Loucy (cell line): ENCODE results near the gene PXT1.

Experiments used
- H2AFZ ChIP-seq: fragments of 200-600 bp; sonication (generic); 2 replicates; pipeline ENCODE4 v1.6.0; 2016; ENCODE audit warnings: antibody characterized with exemption, mild to moderate bottlenecking, low read length, moderate library complexity
- H3F3A ChIP-seq: fragments of 200-600 bp; 2 replicates; pipeline ENCODE4 v1.6.0; 2016; ENCODE audit warnings: antibody characterized with exemption, low read depth, mild to moderate bottlenecking
- H3K27me3 ChIP-seq: fragments of 200-600 bp; sonication (generic); 2 replicates; pipeline ENCODE4 v1.6.1; 2014; ENCODE audit warnings: low read length, mild to moderate bottlenecking; ENCODE audit not compliant: insufficient read depth, poor library complexity, severe bottlenecking
- H3K36me3 ChIP-seq: fragments of 200-600 bp; sonication (generic); 2 replicates; pipeline ENCODE4 v1.6.1; 2016; ENCODE audit warnings: low read length; ENCODE audit not compliant: insufficient read depth
- H3K4me1 ChIP-seq: fragments of 200-600 bp; sonication (generic); 2 replicates; pipeline ENCODE4 v1.5.1; 2014; ENCODE audit warnings: low read length, mild to moderate bottlenecking; ENCODE audit not compliant: insufficient read depth, poor library complexity, severe bottlenecking
- H3K4me2 ChIP-seq: fragments of 200-600 bp; sonication (generic); 2 replicates; pipeline ENCODE4 v1.6.0; 2014; ENCODE audit warnings: antibody characterized with exemption, low read length, low read depth, mild to moderate bottlenecking; ENCODE audit not compliant: poor library complexity, severe bottlenecking
- H3K4me3 ChIP-seq: fragments of 200-600 bp; sonication (generic); 2 replicates; pipeline ENCODE4 v1.5.1; 2014; ENCODE audit warnings: low read length, mild to moderate bottlenecking, mixed read lengths; ENCODE audit not compliant: poor library complexity, severe bottlenecking
- H3K79me2 ChIP-seq: fragments of 200-600 bp; sonication (generic); 2 replicates; pipeline ENCODE4 v1.6.1; 2014; ENCODE audit warnings: low read length; ENCODE audit not compliant: insufficient read depth
- H3K9ac ChIP-seq: fragments of 200-600 bp; sonication (generic); 2 replicates; pipeline ENCODE4 v1.6.0; 2014; ENCODE audit warnings: mild to moderate bottlenecking, low read depth, low read length, moderate library complexity; ENCODE audit not compliant: poor library complexity, severe bottlenecking
- H3K9me2 ChIP-seq: fragments of 200-600 bp; sonication (generic); replicated peaks from 2 replicates; pipeline ENCODE4 v1.6.1; 2016; ENCODE audit warnings: low read depth, low read length, mixed read lengths
- H3K9me3 ChIP-seq: fragments of 200-600 bp; sonication (generic); 2 replicates; pipeline ENCODE4 v1.6.1; 2014; ENCODE audit warnings: mild to moderate bottlenecking, antibody characterized with exemption, low read length, low read depth; ENCODE audit not compliant: insufficient read depth
- H4K20me1 ChIP-seq: fragments of 200-600 bp; sonication (generic); 2 replicates; pipeline ENCODE4 v1.6.0; 2014; ENCODE audit warnings: antibody characterized with exemption, low read length, mild to moderate bottlenecking; ENCODE audit not compliant: insufficient read depth, poor library complexity, severe bottlenecking
- CTCF ChIP-seq: fragments of 200-600 bp; sonication (generic); conservative IDR thresholded peaks from 2 replicates; pipeline ENCODE4 v1.5.1; 2014; ENCODE audit warnings: mild to moderate bottlenecking, antibody characterized with exemption, low read length
- EZH2phosphoT487 ChIP-seq: fragments of 200-600 bp; IDR thresholded peaks from 2 replicates; pipeline ENCODE4 v1.6.1; 2018; ENCODE audit warnings: antibody characterized with exemption, mild to moderate bottlenecking, moderate library complexity, borderline replicate concordance

PXT1 gene

GRCh38 chr6:36353411-36353915, 89.2 kb downstream of the PXT1 start:
- Histone ChIP-seq H3K9ac (no peak overlapping the region), H3K79me2 (no peaks in the 10 kb centered on the region), H3K4me3 (no peak overlapping the region), H3K4me1 (peaks cover 13% of the 10 kb centered on the region), H3K36me3 (no peaks in the 10 kb centered on the region), H3K27me3 (no peaks in the 10 kb centered on the region), H3K4me2 (no peak overlapping the region), H3K9me2 (no peaks in the 10 kb centered on the region), H2AFZ (no peak overlapping the region), H3F3A (no peaks in the 10 kb centered on the region), H4K20me1 (no peaks in the 10 kb centered on the region), H3K9me3 (no peaks in the 10 kb centered on the region)
- TF ChIP-seq EZH2phosphoT487 = no peak
- no peak for TF ChIP-seq CTCF

DNA sequence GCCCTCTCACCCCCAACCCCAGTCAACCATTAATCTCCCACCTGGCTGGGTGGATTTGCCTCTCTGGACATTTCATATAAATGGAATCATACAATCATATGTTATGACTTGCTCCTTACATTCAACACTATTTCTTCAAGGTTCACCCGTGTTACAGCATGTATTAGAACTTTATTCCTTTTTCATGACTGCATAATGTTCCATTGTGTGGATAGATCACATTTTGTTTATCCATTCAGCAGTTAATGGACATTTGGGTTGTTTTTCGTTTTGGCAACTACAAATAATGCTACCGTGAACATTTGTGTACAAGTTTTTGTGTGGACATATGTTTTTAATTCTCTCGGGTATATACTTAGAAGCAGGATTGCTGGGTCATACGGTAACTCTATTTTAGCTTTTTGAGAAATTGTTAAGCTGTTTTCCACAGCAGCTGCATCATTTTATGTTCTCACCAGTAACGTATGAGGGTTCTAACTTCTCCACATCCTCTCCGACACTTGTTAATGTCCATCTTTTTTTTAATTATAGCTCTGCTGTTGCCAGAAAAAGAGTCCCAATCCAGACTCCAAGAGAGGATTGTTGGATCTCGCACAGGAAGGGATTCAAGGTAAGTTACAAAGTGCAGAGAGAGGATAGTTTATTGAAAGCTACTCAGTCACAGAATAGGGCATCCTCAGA, 90.0 kb downstream of the PXT1 start:
- Histone ChIP-seq H3K36me3 (no peaks in the 10 kb centered on the region), H3K9me3 (no peaks in the 10 kb centered on the region), H4K20me1 (no peaks in the 10 kb centered on the region), H3K4me2 (no peak overlapping the region), H3F3A (no peaks in the 10 kb centered on the region), H2AFZ (no peak overlapping the region), H3K4me3 (no peak overlapping the region), H3K9ac (no peak overlapping the region), H3K9me2 (no peaks in the 10 kb centered on the region), H3K79me2 (no peaks in the 10 kb centered on the region), H3K4me1 (peaks cover 9% of the 10 kb centered on the region), H3K27me3 (no peaks in the 10 kb centered on the region)
- no peak for TF ChIP-seq CTCF
- TF ChIP-seq EZH2phosphoT487 = no peak

DNA sequence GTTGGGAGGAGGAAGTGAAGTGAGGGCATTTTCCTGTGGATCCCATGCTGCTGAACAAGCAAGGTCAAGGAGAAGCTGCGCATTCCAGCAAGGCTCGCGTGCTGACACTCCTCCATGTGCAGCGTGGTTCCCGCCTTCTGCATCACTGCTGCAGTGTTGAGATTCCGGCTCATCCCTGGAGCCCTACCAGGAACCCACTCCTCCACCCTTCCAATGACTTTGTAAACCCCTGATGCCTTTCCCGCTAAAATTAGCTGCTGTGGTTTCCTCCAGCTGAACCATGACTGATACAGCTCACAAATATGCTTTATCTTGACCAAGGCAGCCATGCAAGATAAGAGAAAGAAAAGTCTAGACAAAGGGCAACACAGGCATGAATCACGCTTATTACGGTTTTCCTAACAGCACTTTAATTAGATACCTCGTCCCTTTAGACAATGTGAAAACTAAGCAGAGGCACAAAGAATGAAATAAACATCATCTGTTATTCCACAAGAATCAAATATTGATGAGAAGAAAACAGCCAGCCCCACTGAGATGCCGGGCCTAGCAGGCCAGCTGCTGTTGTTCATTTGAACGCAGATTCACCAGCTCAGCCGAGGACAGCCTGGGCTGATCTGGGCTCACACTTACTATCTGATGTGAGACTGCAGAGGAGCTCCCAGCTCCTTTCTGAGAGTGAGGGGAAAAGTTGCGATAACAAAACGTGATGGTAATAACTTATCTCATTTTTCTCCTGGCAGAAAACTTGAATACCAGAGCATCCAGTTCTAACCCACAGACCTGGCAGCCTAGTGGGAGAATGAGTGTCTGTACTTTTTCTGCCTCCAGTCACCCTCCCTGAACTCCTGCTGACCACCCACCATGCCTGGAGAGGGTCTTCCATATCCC, 91.7 kb downstream of the PXT1 start:
- Histone ChIP-seq H3K9me3 (no peaks in the 10 kb centered on the region), H3K9me2 (no peaks in the 10 kb centered on the region), H3K27me3 (no peaks in the 10 kb centered on the region), H3F3A (no peaks in the 10 kb centered on the region), H3K4me1 (peaks cover 9% of the 10 kb centered on the region), H3K36me3 (no peaks in the 10 kb centered on the region), H3K9ac (no peak overlapping the region), H2AFZ (no peak overlapping the region), H4K20me1 (no peaks in the 10 kb centered on the region), H3K4me3 (no peak overlapping the region), H3K79me2 (no peaks in the 10 kb centered on the region), H3K4me2 (no peak overlapping the region)
- TF ChIP-seq EZH2phosphoT487 = no peak
- no peak for TF ChIP-seq CTCF
